Bone marrow (tissue), 2 donors: ENCODE measurements around the gene HRH3.
A peak's percentile ranks its signal among the peaks of the same experiment; 100 is the strongest.

Source experiments
- DNase-seq, 2 donors: peaks; one replicate each; lab custom pipeline; 2025; lab: John Stamatoyannopoulos, UW

The HRH3 gene

DNA sequence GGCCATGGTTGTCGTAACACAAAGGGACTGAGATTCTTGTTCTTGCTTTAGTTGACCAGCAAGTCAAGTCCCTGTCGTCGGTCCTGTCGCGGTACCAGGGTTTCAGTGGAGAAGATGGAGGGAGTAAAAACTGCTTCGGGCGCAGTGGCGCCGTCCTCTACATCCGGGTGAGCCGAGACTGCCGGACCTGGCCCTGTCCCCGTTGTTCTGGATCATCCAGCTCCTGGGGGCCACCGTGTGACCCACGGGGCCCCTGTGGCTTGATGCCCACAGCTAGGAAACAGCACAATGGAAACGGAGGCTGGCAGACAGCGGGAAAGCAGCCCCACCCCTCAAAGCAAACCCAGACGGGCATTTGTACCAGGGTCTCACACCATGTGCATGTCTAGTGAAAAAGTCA, 22.3 kb downstream of the HRH3 start:
- no peak for DNase-seq

DNA sequence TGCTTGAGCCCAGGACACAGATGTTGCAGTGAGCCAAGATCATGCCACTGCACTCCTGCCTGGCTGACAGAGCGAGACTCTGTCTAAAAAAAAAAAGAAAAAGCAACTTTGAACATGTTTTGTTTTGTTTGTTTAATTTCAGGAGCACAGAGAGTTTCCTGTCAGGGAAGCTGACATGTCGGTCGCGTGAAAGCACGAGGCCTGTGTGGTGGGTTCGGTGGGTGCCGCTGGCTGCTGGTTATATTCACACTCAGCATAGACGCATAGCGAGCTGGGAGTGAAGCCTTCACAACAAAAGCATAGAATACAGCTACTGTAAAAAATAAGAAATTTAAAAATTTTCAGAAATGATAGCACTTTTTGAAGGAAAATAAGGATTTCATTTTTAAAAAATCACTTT, 22.8 kb downstream of the HRH3 start:
- no peak for DNase-seq

DNA sequence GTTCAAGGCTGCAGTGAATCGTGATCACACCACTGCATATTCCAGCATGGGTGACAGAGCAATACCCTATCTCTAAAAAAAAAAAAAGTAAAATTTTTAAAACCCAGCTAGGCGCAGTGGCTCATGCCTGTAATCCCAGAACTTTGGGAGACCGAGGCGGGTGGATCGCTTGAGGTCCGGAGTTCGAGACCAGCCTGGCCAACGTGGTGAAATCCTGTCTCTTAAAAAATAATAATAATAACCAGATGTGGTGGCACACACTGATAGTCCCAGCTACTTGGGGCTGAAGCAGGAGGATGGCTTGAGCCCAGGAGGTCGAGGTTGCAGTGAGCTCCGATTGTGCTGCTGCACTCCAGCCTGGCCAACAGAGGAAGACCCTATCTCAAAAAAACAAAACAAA, 23.8 kb downstream of the HRH3 start:
- no peak for DNase-seq

DNA sequence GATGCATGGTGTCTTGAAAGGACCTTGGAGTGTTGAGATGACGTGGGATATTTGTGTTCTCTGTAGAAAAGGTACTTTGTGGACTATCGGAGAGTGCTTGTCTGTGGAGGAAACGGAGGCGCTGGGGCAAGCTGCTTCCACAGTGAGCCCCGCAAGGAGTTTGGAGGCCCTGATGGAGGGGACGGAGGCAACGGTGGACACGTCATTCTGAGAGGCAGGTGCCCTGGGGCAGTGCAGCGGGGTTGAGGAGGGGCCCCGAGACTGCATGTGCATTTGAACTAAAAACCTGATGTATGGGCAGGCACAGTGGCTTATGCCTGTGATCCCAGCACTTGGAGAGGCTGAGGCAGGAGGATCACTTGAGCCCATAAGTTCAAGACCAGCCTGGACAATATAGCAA, 24.3 kb downstream of the HRH3 start:
- DNase-seq: no peak

DNA sequence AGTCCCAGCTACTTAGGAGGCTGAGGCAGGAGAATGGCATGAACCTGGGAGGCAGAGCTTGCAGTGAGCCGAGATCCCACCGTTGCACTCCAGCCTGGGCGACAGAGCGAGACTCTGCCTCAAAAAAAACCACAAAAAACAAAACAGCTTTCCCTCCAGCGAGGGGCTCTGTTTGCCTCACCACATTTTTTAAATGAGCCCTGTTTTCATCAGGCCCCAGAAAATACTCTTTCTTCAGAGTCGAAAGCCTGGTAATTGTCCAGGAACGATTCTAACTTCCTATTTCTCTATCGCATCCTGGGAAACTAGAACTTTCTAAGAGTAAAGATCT, 25.0 kb downstream of the HRH3 start:
- DNase-seq: no peak

DNA sequence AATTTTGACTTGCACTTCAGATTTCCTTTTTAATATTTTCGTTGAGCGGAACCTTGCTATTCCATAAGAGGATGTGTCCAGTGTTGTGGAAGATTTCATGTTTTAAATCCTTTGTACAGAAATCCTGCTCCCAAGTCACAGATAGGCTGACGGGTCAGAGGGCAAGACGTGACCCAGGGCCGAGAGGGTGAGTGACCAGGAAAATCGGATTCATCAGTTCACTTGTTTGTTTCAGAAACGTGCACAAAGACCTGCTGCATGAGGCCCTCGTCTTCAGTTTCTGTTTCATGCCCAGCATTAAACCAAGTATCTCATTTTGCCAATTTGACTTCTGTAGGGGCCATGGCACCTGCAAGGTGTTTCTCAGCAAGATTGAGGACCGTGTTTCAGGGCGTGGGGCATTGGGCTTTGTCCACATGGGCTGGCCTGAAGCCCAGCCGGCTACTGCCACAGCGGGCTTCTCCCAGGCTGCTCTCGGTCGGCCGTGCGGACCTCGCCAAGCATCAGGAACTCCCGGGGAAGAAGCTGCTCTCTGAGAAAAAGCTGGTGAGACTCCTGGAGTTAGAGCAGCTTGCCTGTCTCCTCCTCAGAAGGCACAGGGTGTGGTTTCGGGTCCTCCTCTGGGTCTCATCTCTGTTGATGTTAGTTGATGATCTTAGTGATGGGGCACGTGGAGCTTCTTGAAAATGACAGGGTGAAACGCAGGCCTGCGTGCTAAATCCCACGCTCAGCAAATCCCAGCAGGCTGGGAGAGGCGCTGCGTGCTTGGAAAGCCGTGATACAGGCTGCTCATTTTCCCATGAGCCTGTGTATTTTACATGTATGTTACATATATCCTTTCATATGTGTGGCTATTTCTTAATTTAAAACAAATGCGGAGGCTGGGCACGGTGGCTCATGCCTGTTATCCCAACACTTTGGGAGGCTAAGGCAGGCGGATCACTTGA, 26.7 kb downstream of the HRH3 start:
- no peak for DNase-seq

DNA sequence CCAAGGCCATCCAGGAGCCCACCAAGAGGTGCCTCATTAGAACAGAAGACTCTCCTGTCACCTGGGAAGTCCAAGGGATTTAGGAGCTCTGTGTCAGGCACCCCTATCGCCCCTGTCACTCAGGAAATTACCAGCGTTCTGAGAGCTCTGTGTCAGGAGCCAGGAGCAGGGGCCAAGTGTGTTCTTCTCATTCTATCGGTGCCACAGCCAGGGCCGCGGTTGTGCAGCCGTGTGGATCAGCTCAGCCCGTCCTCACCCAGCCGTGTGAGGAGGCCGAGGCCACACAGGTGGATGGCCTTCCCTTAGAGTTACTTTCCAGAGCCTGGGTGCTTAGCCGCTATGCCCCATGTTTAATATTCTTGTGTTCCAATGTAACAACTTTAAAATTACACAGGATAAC, 27.4 kb downstream of the HRH3 start:
- no peak for DNase-seq

DNA sequence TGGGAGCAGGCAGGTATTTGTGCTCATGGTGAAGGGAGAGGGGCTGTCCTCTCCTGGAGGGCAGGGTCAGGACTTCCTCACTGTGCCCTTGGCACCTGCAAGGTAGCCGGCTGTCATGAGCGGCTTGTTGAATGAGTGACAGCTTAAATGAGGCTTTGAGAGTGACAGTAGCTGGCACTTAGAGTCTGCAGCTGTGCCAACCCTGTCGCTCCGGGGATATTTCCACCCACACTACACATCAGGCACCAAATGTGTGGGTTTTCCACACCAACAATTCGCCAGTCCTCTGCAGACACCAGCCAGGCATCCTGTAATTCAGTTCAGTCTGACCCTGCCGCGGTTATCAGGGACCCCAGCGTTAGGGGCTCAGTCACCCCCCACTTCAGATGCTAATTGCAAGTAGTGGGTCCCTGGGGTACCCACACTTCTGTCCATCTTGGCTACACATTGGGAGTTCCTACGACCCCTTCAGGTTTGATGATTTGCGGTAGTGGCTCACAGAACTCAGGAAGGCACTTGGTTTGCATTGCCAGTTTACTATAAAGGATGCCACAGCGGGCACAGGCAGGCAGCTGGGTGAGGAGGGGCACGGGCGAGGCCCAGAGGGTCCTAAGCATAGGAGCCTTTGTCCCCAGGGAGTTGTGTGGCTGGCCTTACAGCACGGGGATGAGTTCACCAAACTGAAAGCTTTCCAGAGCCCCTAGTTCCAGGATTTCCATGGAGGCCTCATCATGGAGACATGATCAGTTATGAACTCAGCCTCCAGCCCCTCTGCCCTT, 28.1 kb downstream of the HRH3 start:
- no peak for DNase-seq

DNA sequence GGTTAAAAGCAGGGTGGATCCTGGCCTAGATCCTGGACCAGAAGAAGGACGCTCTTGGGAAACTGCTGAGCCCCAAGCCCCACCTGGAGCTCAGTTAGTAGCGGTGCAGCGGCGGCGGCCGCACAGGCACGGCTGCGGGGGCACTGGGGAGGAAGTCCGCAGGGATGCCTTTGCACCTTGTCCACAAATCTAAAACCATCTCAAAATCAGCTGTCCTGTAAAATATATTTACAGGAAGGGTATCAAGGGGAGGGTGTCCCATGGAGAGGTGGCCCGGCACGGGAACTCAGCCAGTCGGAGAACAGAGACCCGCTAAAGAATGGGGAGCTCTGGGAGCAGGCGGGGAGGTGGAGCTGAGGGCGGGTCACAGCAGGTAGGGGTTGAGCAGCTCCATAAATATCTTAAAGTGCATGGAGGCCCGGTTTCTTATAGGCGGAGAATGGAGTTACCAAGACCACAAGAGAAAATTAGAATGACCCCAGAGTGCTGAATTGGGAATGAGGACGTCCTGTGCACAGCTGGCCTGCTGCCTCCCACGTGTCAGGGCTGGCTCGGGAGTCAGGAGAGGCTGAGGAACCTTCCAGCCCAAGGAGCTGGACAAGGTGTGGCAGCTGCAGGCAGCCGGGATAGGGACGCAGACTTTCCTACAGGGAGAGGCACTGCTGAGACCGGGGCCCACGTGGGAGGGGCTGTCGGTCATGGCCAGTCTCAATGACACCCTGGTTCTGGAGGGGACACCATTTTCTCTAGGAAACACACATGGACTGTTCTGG, 29.3 kb downstream of the HRH3 start:
- DNase-seq: no peak

DNA sequence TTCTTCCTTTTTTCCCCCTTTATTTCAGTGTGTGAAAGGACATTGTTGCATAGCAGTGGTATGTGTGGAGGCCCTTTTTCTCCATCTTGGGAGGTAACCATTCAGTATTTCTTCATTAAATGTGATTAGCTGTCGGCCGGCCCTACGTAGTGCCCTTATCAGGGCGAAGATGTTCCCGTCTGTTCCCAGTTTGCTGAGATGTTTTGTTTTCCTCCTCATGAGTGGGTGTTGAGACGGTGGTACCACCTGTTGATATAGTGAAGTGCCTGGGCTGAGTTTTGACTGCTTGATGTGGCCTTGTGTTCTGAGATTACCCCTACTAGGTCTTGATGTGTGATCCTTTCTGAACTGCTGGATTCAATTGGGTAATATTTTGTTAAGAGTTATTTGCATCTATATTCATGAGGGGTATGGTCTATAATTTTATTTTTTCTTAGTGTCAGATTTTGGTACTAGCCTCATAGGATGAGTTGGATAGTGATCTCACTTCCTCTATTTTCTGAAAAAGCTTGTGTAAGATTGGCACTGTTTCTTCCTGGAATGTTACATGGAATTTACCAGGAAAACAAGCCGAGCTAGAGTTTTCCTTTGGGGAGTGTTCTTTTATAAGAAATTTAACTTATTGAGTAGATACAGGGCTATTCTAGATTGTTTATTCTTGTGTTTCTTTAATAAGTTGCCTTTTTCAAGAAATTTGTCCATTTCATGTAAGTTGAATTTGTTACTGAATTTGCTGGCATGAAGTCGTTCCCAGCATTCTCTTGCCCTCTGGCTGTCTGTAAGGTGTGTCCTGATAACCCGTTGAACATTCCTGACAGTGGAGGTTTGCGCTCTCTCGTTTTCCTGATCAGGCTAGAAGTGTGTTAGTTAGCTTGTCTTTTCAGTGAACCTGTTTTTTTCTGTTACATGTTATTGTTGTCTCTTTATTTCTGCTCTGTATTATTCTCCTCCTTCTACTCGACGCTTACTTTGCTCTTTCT, 32.9 kb downstream of the HRH3 start:
- no peak for DNase-seq

DNA sequence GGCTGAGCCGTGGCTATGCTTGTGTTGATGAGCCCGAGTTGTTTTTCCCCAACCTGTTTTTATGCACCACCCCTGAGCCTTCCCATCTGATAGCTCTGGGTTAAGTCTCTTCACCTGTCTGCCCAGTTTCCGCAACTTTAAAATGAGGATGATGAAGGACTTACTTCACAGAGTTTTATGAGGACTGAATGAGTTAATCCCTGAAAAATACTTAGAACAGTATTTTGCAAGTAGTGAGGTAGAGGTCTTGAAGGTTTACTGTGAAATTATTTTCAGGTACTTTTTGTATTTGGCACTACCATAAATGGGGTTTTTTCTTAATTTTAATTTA, 34.0 kb downstream of the HRH3 start:
- DNase-seq: no peak

DNA sequence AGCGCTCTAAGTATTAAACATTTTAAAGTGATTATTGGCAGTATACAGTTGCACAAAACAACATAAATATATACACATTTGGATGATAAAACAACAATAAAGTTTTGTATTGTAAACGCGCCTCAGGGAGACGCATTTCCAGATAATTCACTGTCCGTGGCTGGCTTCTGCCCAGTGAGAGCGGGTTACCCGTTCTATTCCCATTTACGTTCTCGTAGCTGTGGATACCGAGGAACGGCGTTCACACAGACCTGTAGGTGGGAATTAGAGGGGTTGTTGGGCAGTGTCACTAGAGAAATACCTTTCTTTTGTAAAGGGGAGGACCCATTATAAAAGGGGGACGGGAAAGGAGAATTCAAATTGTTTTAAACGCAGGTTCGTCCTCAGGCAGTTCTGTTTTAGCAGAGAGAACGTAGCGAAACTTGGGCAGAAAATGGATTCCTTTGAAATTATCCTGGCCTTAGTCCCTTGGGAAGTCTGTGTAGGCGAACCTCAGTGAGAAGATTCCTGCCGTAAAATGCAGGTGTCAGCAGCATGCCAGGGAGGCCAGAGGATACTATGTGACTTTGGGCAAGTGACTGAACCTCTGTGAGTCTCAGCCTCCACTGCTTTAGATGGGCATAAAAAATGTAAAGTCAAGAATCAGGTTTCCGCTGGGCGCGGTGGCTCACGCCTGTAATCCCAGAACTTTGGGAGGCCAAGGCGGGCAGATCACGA, 36.5 kb downstream of the HRH3 start:
- DNase-seq: no peak

DNA sequence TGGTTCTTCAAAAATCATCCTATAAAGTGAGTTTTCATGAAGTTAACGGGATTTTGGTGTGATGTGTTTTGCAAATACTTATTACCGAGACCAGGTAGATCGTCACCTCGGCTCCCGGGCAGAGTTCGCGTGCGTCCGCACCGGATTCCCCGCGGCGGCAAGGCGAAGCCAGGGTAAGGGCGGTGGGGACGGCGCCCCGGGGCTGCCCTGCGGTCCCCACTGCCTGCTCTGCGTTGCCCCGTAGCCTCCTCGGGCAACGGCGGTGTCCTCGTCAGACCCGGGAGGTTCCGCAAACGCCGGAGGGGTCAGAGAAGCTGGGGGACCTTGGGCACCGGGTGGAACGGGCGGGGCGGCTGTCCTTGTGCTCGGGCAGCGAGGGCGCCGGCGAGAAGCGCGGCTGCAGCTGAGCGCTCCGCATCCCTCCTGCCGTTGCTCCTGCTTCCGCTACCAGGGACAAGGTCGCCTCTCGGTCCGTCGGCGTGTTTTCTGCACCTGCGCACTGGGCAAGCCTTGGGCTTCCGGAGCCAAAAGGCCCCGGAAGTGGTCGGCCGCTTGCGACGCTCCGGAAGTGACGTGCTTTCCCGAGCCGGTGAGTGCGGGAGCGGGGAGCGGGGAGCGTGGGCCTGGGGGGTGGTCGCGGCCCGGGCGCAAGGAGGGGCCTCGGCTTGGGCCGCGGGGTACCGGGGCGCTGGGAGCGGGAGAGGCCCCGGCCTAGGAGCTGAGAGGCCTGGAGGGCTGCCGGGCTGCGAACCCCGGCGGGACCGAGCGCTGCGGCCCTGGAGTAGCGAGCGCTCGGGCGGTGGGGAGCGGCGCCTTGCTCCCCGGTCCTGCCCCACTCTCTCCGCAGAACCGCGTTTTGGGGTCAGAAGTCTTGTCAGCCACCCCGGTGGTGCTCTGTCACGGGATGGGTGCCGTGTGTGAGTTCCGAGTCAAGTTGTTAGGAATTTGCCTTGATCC, 37.3 kb downstream of the HRH3 start, which contains the start of gene MTG2:
TSS of gene MTG2 (plus strand) at position 560 of the 957 bp plus-strand sequence. CDS start 10,393 bp downstream, outside the sequence.
- DNase-seq: peak; percentile 86 to 88

DNA sequence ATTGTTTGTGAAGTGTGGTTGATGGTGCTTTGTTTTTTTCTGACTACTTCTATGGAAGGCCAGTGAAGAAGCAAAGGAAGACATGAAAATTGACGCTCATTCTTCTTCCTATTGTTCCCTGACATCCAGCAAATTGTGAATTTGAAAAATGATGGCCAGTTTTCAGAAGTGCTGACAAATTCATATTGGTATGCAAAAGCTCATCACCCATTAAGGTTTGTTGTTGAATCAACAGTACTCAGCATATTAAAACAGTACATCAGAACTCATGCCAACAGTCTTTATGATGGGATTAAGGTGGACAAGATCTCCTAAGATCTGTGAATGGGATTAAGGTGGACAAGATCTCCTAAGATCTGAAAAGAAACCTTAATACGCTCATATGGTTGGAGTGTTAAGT, 38.3 kb downstream of the HRH3 start:
- DNase-seq: no peak

DNA sequence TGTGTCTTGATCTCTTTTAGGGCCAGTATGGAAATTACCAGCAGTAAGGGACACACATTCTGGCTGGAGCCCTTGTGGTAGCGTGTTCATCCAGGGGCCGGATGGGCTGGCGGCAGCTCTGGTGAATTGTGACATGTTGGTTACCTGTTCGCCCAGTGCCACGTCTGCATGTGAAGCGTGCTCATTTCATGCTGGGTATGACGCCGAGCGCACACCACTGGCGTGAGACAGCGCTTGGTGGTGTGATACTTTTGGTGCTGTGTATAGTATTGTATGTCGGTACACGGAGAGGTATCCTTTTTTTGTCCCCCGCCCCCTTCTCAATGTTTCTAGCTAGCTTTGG, 40.9 kb downstream of the HRH3 start:
- DNase-seq: no peak

DNA sequence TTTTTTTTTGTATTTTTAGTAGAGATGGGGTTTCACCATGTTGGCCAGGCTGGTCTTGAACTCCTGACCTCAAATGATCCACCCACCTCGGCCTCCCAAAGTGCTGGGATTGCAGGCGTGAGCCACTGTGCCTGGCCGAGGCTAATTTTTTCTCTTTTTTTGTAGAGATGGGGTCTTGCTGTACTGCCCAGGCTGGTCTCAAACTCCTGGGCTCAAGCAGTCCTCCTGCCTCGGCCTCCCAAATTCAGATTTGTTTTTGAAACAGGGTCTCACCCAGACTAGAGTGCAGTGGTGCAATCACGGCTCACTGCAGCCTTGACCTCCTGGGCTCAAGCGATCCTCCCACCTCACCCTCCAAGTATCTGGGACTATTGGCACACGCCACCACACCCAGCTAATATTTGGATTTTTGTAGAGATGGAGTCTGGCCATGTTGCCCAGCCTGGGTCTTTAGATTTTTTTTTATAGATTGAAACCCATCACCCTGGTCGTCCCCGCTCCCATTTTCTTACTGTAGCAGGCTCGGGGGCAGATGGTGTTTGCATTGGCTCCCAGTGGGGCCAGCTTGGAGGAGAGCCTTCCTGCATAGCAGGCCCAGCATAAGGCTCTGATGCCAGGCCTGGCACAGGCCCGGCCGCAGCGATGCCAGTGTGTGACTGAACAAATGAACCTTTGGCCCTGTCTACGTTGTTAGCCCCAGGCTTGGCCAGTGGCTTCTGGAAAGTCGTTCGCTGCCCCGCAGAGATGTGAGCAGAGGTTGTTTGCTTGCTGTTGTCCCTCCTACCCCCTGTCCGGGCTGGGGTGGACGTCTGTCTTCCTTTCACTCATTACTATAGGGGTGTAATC, 41.5 kb downstream of the HRH3 start:
- DNase-seq: no peak

DNA sequence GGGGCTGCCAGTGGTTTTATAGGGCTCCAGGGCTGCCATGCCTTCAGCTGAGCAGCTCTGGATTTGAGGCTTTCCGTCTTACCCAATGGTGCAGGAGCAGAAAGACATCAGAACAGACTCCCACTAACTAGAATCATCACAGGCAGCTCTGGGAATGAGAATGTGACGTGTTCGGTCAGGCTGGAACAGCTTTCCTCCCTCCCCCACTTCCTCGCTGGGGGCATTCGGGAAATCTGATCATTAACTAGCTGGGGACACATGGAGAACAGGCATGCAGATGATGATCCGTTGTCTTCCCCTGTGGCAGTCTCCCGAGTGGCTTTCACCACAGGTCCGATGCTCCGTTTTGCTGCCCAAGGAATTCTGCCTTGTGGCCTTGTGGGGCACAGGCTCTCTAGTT, 42.8 kb downstream of the HRH3 start:
- no peak for DNase-seq

DNA sequence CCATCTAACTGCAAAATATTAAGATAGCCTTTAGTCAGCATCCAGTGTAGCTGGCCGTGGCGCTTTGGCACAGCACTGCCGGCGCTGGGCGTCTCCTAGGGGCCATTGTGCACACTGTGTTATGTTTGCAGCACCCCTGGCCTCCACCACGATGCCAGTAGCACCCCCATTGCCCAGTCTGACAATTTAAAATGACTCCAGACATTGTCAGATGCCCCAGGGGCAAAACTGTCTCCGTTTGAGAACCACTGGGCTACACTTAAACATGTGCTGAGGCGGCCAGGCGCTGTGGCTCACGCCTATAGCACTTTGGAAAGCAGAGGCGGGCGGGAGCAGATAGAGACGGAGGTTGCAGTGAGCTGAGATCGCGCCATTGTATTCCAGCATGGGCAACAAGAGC, 43.2 kb downstream of the HRH3 start:
- DNase-seq: no peak

DNA sequence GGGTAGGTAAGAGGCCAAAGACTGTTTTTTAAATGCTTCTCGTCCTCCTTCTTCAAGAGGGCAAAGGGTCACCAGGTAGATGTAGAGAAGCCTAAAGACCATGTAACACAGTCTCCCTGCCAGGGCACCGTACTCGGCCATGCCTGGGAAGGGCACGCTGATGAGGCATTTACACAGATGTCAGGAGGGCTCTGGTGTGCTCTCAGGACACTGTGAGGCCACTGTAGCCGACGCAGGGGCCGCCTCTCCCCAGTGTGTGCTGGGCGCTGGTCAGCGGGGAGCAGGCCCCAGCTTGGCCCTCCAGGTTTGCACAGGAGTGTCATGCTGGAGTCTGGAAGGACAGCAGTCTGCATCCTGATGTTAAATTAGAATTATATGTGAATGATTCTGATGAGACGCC, 44.4 kb downstream of the HRH3 start:
- no peak for DNase-seq
